ENCODE data around the gene CKAP2.

GRCh38 chr13:52419080-52419479, 36.2 kb upstream of the CKAP2 start:
- TF ChIP-seq CTCF (IDR thresholded peaks at IDR 0.05), result no peak
- no peak for TF ChIP-seq POLR2A (IDR thresholded peaks at IDR 0.05)

Measured in ovary (tissue), 3 donors.